GM18502 (cell line): ENCODE results near the gene BORCS8.
A peak's percentile ranks its signal among the peaks of the same experiment; 100 is the strongest.
"Not testable (repeated sequence)": the region's sequence is repeated elsewhere in the genome, so short reads cannot be mapped to it uniquely, and the experiment has no call there.

Experiments used
- ATAC-seq: cut with Tn5 transposase; IDR thresholded peaks from one replicate; pipeline ENCODE4 v1.9.1; 2021; ENCODE audit warnings: mild to moderate bottlenecking; ENCODE audit not compliant: unreplicated experiment, poor library complexity

Gene BORCS8

DNA sequence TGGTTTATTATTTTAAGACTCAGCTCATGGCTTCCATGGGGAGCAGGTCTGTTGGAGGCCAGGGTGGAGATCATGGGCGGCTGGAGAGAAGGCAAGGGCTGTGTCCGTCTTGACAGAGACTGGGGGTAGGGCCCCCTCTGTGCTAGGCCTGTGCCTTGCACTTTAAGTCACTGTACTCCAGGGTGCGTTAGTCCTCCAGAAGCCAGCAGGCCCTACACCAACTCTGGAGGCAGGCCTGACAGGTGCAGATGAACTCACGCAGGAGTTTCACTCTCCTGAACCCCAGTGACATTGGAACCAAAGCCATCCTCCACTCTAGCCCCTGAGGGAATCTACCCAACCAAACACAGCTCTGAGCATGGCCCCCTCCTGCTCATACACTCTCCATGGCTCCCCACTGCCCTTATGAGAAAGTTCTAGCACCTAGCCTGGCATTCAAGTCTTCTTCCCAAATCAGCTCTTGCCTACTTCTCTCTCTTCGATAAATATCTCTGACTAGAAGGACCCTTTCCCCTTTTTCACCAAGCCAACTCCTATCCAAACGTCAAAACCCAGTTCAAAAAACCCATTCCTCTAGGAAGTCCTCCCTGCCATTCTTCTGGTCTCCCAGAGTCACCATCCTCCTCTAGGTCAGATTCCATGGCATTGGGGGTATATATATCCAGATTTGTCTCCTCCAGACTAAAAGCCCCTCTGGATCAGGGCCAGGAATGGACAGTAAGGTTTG lies 37.0 kb downstream of the BORCS8 start:
- no peak for ATAC-seq

DNA sequence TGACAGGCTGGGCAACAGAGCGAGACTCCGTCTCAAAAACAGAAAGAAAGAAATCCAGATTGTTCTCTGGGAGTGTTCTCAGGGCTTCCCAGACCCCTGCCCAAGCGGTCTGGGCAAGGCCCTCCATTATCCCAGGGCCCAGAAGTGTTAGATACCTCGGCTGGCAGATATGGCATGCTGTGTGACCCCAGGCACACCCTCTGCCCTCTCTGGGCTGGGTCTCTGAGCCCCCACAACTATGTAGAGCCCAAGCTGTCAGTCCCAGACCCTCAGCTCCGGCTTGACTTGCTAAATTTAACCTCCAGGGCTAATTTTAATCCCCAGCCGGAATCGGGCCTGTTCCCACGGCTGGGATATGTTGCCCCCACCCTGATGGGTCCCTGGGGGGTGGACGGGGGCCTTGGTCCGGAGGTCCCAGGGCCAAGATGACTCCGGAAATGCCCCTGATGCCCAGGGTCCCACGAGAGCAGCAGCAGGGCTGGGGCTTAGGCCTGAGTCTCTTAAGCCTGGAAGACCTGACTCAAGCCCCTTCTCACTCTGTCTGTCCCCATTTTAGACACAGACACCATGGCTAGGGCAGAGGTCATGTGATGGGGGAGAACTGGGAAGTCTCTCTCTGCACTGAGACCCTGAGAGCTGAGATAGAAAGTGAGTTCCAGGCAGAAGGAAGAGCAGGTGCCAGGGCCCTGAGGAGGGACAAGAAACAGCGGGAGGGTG lies 39.1 kb downstream of the BORCS8 start:
- ATAC-seq, result no peak

DNA sequence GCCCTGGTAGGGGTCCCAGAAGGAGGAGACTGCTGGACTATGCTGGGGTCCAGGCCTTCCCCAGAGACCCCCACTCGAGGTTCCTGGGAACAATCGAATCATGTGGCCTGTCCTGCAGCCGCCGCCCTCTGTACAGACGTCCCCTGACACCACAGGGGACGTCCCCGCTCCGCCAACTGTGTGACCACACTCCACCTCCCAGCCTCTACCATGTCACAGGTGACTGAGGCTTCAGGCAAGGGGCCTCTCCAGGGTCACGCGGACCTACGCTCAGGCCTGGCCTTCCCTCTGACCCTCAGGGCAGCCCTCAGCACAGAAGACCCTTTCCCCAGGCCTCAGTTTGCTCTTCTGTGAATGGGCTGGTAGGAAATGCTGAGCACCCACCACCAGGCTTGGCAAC lies 40.5 kb downstream of the BORCS8 start:
- no peak for ATAC-seq

DNA sequence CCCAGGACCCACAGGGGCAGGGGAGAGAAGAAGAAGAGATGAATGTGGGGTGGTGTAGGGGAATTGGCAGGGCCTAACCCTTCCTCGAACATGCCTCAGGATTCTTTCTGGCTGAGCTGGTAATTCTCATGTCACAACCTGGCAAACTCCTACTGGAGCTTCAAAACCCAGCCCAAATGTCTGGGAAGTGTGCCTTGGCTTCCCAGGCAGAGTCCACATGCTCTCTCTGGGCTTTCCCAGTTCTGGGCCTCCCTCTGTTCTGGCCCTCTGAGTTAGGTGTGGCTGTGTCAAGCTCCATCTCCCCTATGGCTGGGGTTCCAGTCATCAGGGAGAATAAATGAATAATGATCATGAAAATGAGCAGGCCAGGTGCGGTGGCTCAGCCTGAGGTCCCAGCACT lies 42.5 kb downstream of the BORCS8 start:
- ATAC-seq, result no peak

DNA sequence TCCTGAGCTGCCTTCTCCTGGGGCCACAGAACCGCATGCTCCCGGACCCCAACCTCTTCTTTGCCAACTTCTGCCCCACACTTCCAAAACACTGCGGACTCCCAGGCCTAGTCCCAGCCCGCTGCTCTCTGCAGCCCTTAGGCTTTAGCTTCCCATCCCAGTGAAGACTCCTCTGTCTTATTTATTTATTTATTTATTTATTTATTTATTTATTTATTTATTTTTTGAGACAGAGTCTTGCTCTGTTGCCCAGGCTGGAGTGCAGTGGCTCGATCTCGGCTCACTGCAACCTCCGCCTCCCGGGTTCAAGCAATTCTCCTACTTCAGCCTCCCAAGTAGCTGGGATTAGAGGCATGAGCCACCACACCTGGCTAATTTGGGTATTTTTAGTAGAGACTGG lies 43.4 kb downstream of the BORCS8 start:
- not testable (repeated sequence) for ATAC-seq

DNA sequence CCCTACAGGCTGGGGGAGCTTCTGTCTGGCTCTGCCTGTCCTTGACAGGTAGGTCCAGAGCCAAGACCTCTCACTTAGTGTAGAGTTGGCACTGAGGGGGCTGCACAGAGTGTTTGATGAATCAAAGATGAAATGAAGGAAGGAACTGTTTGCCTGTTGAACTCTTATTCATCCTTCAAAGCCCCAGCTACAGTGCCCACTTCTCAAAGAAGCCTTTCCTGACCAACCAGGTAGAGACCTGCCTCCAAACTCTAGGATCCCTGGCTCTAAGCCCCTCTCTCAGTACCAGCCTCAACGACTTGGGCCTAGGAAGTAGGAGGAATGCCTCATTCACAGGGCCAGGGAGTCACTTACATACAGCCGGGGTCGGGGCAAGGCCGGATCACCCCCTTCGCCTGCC lies 44.6 kb downstream of the BORCS8 start:
- ATAC-seq, result no peak

DNA sequence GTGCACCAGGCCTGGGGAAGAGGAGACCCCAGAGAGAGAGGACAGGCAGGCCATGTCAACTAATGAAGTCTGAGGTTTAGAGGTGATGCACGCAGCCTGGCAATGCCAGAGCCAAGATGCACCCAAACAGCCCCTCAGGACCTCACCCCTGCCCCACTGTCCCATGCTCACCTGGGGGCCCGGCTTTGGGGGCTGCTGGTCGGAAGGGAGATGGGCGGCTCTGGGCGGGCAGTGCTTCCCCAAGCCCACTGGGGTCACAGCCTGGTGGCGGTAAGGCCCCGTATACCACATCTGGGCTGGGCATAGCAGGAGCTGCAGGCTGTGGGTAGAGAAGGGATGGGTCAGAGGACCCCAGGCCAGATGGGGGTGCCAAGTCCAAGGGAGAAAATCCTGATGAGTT lies 45.1 kb downstream of the BORCS8 start:
- no peak for ATAC-seq

DNA sequence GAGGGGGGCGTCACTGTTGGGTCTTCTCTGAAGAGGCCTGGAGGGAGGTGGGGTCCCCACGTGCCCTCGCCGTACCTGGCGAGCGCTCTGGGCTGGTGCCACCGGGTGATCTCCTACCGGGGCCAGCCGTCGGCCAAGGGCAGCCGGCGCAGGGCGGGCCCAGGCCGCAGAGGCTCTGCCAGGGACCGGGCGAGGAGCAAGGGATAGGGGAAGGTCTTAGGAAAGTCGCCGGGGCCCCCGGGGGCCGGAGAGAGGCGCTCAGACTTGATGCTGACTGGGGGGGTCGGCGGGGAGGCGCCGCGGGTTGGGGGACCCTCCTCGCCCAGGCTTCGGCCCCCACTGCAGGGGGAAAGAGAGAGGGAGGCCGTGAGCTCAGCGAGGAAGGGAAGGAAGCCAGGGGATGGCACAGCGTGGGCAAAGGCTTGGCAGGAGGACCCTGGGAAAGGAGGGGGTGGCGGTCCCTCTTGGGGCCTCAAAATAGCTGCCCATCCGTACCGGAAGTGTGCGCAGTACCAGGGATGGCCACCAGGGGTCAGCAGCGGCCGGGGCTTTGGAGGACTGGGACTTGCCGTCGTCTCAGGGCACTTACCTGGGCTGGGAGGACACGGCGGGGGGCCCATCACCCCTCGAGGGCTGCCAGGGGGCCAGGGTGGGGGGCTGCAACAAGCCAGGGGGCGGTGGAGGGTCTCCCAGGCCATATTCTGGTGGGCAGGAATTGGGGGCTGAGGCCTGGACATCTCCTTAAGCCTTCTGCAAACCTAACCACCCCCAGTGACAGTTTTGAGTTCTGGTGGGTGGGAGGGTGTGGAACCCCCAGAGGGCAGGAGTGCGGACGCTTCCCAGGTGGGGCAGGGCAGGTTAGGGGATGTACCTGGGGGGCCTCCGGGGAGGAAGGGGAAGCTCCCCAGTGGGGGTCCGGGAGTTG lies 46.0 kb downstream of the BORCS8 start:
- ATAC-seq, result no peak

DNA sequence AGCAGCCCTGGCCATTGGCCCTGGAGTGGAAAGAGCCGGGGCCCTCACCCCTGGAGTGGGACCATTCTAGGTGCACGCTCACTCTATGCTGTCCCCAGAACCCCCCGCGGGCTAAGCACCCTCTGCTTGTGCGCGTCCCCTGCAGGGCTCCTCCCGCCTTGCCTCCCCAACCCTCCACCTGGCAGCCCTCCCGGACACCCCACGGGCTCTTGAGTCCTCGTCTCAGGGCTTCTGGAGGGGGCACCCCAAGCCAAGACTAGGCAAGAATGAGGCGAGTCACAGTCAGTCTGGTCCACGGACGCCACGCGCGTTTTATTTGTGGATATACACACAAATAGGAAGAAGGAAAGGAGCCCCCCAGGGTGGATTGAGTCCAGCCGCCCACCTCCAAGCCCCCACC lies 46.7 kb downstream of the BORCS8 start:
- no peak for ATAC-seq

DNA sequence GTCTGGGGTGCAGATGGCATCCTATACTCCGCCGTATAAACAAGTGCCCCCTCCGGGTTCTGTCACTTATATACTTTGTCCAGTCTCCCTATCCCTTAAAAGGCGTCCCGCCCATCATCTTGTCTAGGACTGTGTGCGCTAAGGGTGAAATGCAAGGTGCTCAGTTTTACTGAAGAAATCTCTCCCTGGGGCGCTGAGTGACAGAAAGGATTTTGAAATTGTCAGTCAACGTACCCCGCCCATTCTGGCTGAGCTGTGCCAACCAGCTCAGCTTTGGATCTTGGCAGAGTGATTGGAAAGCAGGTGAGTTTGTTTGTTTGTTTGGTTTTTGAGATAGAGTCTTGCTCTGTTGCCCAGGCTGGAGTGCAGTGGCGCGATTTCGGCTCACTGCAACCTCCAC lies 49.6 kb downstream of the BORCS8 start:
- ATAC-seq, result no peak

DNA sequence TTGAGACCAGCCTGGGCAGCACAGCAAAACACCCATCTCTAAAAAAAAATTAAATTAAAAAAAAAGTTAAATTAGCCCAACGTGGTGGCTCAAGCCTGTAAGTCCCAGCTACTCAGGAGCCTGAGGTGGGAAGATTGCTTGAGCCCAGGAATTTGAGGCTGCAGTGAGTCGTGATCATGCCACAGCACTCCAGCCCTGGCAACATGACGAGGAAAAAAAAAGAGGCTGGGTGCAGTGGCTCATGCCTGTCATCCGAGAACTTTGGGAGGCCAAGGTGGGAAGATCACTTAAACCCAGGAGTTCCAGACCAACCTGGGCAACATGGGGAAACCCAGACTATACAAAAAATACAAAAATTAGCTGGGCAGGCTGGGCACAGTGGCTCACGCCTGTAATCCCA lies 51.5 kb downstream of the BORCS8 start:
- ATAC-seq, result no peak

DNA sequence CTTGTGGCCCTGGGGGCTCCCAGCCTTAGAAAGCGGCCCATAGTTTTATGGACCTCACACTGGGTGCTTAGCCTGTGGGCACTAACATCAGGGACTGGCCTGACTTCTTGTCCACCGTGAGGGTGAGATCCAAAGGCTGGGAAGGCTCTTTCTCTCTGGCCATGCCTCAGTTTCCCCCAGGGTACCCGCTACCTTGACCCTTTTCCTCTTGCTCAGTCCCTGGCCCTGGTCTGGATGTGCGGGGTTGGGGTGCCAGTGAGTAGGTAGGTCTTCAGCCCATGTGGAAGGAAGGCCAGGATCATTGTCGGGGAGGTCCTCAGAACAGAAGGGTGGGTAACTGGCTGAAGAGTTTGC lies 52.1 kb downstream of the BORCS8 start:
- ATAC-seq, result no peak

DNA sequence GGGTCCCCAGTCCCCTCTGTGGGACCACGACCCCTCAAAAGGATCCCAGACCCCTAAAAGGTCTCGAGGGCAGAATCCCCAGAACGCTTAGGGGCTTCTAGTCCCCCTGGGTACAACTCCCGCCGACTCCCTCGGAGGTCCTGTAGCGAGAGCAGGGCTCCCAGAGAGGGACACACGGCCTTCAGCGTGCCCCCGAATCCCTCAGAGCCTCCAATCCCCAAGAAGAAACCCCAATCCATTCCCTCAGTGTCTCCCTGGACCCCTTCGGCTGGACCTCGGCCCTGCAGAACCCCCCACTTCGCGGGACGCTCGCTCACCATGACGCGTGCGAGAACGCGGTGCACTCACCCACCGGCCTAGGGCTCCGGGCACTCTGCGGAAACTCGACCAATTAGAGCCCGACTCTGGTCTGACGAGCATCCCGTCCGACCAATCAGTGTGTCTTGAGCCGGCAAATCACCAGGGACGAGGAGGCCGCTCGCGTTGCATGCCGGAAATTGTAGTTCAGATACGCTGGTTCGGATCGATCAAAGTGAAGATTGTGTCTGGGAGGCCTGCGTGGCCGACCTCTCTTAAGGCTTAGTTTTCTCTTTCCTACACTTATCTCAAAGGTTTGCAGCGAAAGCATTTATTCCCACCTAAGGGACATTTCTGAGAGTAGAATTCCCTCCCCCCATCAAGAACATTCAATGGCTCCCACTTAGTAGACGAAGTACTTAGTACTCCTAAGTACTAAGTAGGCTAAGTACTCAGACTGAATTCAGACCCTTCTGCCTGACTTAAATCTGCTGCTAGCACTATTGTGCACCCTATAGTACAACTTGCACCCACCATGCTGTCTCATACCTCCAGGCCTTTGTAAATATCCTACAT lies 53.6 kb downstream of the BORCS8 start, which contains the start of gene TMEM161A:
Gene TMEM161A, minus strand, starts transcription at position 370 of the 873 bp plus-strand sequence. Its CDS starts 50 bp downstream, at position 320.
- peak; percentile 97 for ATAC-seq

DNA sequence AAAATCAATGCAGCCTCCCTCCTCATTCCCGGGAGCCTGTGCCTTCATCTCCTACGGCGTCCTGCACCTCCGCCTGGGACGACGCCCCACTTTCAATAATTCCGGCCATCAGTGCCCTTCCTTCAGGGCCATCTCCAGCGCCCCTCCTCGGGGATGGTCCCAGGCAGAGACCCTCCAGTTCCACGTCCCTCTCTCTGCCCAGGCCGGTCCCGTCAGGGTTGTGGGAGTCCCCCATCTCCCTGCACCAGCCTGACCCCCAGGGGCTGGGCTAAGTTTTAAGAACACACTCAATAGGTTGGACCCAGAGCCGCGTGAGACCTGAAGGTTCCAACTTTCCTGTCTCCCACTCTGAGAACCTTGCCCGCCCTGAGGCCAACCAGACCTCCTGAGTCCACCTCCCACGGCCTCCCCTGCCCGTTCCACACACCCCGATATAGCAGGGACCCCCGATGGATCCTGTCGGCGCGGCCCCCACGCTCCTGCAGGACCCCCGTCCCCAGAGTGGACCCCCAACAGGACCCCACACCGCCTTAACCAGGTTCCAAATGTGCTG lies 54.3 kb downstream of the BORCS8 start:
- ATAC-seq, result no peak

DNA sequence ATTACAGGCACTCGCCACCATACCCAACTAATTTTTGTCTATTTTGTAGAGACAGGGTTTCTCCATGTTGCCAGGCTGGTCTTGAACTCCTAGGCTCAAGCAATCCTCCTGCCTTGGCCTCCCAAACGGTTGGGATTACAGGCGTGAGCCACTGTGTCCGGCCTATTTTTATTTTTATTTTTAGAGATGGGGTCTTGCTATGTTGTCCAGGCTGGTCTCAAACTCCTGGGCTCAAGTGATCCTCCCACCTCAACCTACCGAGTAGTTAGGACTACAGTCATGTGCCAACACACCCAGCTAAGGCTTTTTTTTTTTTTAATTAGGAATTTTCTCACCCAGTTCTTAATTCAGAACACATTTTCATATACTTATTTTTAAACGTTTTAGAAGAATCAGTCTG lies 56.2 kb downstream of the BORCS8 start:
- ATAC-seq, result not testable (repeated sequence)

DNA sequence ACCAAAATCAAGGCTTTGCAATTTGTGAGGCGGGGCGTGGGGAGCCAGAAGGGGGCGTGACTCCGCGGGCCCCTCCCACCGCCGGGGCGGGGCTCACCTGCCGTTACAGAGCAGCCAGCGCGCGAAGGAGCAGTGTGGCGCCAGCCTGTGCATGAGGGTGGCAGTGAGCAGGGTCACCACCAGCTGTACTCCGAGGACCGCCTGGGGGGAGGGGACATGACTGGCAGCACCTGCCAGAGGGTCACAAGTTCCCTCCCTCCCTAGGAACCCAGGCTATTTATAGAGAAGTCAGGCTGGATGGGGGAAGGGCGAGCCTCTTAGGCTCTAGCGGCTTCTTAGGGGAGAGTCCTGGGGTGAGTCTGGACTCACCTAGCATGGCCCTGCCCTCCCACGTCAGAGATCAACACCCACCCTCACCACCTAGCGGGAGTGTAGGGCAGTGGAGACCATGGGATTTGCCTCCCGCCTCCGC lies 57.2 kb downstream of the BORCS8 start:
- ATAC-seq, result no peak

DNA sequence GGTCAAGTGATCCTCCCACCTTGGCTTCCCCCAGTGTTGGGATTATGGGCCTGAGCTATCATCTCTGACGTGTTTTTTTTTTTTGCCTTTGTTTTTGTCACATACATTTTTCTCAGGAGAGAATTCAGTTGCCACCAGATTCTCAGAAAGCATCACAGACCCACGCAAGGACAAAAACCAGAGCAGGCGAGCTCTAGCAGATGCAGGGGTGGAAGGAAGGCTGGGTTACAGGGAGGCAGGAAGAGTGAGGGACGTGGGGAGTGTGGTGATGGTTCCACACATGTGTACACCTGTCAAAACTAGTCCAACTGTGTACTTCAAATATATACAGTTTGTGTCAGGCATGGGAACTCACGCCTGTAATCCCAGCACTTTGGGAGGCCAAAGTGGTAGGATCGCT lies 58.0 kb downstream of the BORCS8 start:
- no peak for ATAC-seq

DNA sequence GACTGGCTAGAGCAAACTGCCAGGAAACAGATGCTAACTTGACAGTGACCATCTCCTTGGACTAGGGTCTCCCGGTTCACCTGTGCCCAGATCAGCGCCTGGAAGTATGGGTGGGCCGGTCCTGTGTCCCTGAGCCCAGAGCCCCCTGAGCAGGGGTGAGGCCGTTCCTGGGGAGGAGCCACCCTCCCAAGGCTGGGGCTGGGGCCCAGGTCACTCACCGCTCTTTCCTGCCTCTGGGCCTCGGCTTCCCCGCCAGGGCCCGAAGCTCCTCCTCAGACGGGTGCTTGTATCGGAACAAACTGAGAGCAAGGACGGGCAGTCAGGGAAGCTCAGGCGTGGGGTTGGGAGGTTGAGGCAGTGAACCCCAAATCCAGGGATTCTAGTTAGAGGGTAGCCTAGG lies 59.0 kb downstream of the BORCS8 start:
- no peak for ATAC-seq

DNA sequence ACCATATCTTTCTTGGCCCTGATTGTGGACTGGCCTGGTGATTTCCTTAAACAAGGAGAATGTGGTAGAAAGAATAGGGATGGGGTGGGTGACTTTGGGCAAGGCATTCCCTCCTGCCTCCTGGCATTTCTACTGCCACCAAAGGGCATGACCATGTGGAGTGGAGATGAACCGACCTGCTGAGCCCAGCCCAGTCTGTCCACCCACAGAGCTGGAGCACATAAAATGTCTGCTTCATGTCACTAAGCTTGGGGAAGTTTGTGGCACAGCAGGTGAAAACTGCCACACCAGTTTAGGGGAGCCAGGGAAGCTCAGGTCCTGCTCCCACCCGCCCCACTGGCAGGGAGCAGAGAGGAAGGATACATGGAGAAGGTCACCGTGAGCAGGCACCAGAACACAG lies 60.0 kb downstream of the BORCS8 start:
- no peak for ATAC-seq
